Gastrocnemius medialis (tissue), 4 donors: ENCODE results near the gene TENT4B.

Experiments used
- POLR2A ChIP-seq, 2 donors: fragments of 450-650 bp; IDR thresholded peaks; one replicate each; pipeline ENCODE4 v1.6.1; 2017; ENCODE audit warnings: antibody characterized with exemption in 2 of 2, mild to moderate bottlenecking in 2 of 2, moderate library complexity in 2 of 2
- TF ChIP-seq, protein P1 (sequence below), 5 experiments: fragments of 450-650 bp in 3 of 5; fragments of 200-600 bp in 2 of 5; sonication (generic) in 2 of 5; IDR thresholded peaks in 4 of 5; conservative IDR thresholded peaks in 1 of 5; 1 replicate in 4 of 5; 2 replicates in 1 of 5; pipeline ENCODE4 v1.5.1; 2016 to 2019; ENCODE audit warnings: antibody characterized with exemption in 5 of 5, mild to moderate bottlenecking in 3 of 5, moderate library complexity in 3 of 5

GRCh38 chr16:50178491-50178941, 25.4 kb downstream of the TENT4B start:
- no peak for TF ChIP-seq POLR2A (IDR thresholded peaks at IDR 0.05)
- TF ChIP-seq, protein P1, sequence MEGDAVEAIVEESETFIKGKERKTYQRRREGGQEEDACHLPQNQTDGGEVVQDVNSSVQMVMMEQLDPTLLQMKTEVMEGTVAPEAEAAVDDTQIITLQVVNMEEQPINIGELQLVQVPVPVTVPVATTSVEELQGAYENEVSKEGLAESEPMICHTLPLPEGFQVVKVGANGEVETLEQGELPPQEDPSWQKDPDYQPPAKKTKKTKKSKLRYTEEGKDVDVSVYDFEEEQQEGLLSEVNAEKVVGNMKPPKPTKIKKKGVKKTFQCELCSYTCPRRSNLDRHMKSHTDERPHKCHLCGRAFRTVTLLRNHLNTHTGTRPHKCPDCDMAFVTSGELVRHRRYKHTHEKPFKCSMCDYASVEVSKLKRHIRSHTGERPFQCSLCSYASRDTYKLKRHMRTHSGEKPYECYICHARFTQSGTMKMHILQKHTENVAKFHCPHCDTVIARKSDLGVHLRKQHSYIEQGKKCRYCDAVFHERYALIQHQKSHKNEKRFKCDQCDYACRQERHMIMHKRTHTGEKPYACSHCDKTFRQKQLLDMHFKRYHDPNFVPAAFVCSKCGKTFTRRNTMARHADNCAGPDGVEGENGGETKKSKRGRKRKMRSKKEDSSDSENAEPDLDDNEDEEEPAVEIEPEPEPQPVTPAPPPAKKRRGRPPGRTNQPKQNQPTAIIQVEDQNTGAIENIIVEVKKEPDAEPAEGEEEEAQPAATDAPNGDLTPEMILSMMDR (IDR thresholded peaks at IDR 0.05 in 4 of 5, conservative IDR thresholded peaks at IDR 0.05 in 1 of 5), result no peak
